ENCODE results near the gene SLAMF8. TPM values are rescaled to one million over a fixed set of nuclear protein-coding genes. Genes with fewer than 3 reads are reported as not detected.

Gene SLAMF8
- total RNA-seq, 1 experiment from 2014 or later, result not detected

GRCh38 chr1:159860456-159860855 lies 33.8 kb downstream of the SLAMF8 start:
- no peaks in the 10 kb centered on the region for H3K9me3 Mint-ChIP-seq
- H3K4me1 ChIP-seq (ENCODE audit: insufficient read depth, low read length), result no peaks in the 10 kb centered on the region
- H2AFZ ChIP-seq (ENCODE audit: low read length), result no peak overlapping the region
- H3K4me3 Mint-ChIP-seq, result no peak overlapping the region
- H3K79me1 ChIP-seq (ENCODE audit: insufficient read depth, low read depth, low read length, poor library complexity, severe bottlenecking), result no peaks in the 10 kb centered on the region
- H3T11ph ChIP-seq (ENCODE audit: low read length), result no peak overlapping the region
- TF ChIP-seq CTCF (conservative IDR thresholded peaks at IDR 0.05), result no peak
- no peak for DNase-seq
- H3K27ac Mint-ChIP-seq, result no peak overlapping the region
- no peak overlapping the region for H3K56ac ChIP-seq (ENCODE audit: insufficient read length, low read depth, low read length)
- no peaks in the 10 kb centered on the region for H3K9me3 ChIP-seq (ENCODE audit: control insufficient read depth, low read depth, low read length)
- no peak overlapping the region for H4K91ac ChIP-seq (ENCODE audit: insufficient read length, low read depth, low read length)
- no peak overlapping the region for H4K5ac ChIP-seq (ENCODE audit: insufficient read length, low read depth, low read length)
- no peak overlapping the region for H2BK20ac ChIP-seq (ENCODE audit: low read depth, low read length, poor library complexity, severe bottlenecking)
- H2BK15ac ChIP-seq (ENCODE audit: low read depth, low read length), result no peak overlapping the region
- H2BK120ac ChIP-seq (ENCODE audit: low read depth, low read length, poor library complexity, severe bottlenecking), result no peak overlapping the region
- H3K23me2 ChIP-seq (ENCODE audit: insufficient read length, low read depth, low read length, poor library complexity, severe bottlenecking), result no peaks in the 10 kb centered on the region
- H3K36me3 Mint-ChIP-seq (ENCODE audit: insufficient read depth in 1 of 3, low read depth in 3 of 3), result no peaks in the 10 kb centered on the region
- H3K4ac ChIP-seq (ENCODE audit: low read depth, low read length), result no peak overlapping the region
- H3K9ac ChIP-seq (ENCODE audit: extremely low read depth, insufficient read length, low read length), result no peak overlapping the region
- no peak overlapping the region for H4K8ac ChIP-seq (replicated peaks; ENCODE audit: insufficient read length, low read depth, low read length)
- H3K79me2 ChIP-seq (ENCODE audit: insufficient read depth, low read length), result no peaks in the 10 kb centered on the region
- H3K4me1 Mint-ChIP-seq, result peaks cover 9 to 13% of the 10 kb centered on the region in 2 experiments
- no peak overlapping the region for H3K18ac ChIP-seq (ENCODE audit: insufficient read length, low read depth, low read length)
- H3K14ac ChIP-seq (ENCODE audit: insufficient read depth, low read length), result peak overlapping the region; percentile 12; the same call in 1 of the 2 replicates
- H3K4me2 ChIP-seq (ENCODE audit: insufficient read depth, insufficient read length, low read length), result no peak overlapping the region
- H4K20me1 ChIP-seq (ENCODE audit: control insufficient read depth, insufficient read depth, insufficient read length), result peaks cover 2% of the 10 kb centered on the region
- no peak overlapping the region for H3K27ac ChIP-seq (ENCODE audit: insufficient read length, low read depth, low read length)
- H2BK5ac ChIP-seq (ENCODE audit: insufficient read length, low read length), result no peak overlapping the region
- no peak overlapping the region for H2AK5ac ChIP-seq (ENCODE audit: insufficient read length, low read length)
- WGBS (ENCODE audit: extremely low coverage, insufficient read length, low lambda C conversion rate), result no CpG with 5 or more reads among the region's 3 CpGs
- H3K27me3 Mint-ChIP-seq (ENCODE audit: low read depth), result peaks cover 42% of the 10 kb centered on the region
- no peaks in the 10 kb centered on the region; the same call in 1 of the 2 replicates for H3K27me3 ChIP-seq (ENCODE audit: insufficient read depth, low read length)
- H3K23ac ChIP-seq (ENCODE audit: insufficient read length, low read depth, low read length), result no peak overlapping the region
- no peak overlapping the region for H2BK12ac ChIP-seq (ENCODE audit: insufficient read length, low read depth, low read length)
